K562 (cell line): Measurements from ENCODE around the gene WBP1L. TPM values are rescaled to one million over a fixed set of nuclear protein-coding genes. Genes with fewer than 3 reads are reported as not detected.
A peak's percentile ranks its signal among the peaks of the same experiment; 100 is the strongest.

Source experiments
- ARID4B ChIP-seq: sonication (generic); formaldehyde crosslinking; IDR thresholded peaks from 2 replicates; pipeline ENCODE4 v1.8.0; 2022; ENCODE audit warnings: mild to moderate bottlenecking, missing genetic modification reagents
- CTBP1 ChIP-seq: fragments of 450-650 bp; IDR thresholded peaks from 2 replicates; pipeline ENCODE4 v1.6.1; 2016; ENCODE audit warnings: borderline replicate concordance
- HLTF ChIP-seq: fragments of 450-650 bp; IDR thresholded peaks from 2 replicates; pipeline ENCODE4 v1.6.1; 2016
- LEF1 ChIP-seq: fragments of 450-650 bp; IDR thresholded peaks from 2 replicates; pipeline ENCODE4 v1.6.1; 2016; ENCODE audit warnings: mild to moderate bottlenecking
- MAX ChIP-seq: sonication (generic); formaldehyde crosslinking; IDR thresholded peaks from 2 replicates; pipeline ENCODE4 v1.9.0; 2022; ENCODE audit warnings: mild to moderate bottlenecking, missing genetic modification reagents
- NBN ChIP-seq: fragments of 450-650 bp; IDR thresholded peaks from 2 replicates; pipeline ENCODE4 v1.6.1; 2016; ENCODE audit warnings: low read depth, mild to moderate bottlenecking
- NKRF ChIP-seq: fragments of 450-650 bp; IDR thresholded peaks from 2 replicates; pipeline ENCODE4 v1.6.1; 2016; ENCODE audit warnings: borderline replicate concordance
- SUPT5H ChIP-seq: fragments of 450-650 bp; IDR thresholded peaks from 2 replicates; pipeline ENCODE4 v1.6.1; 2016
- VEZF1 ChIP-seq: fragments of 200-800 bp; sonication (Bioruptor generic); IDR thresholded peaks from 2 replicates; pipeline ENCODE4 v1.6.1; 2017; ENCODE audit warnings: missing genetic modification characterization, missing compliant biosample characterization
- XRCC5 ChIP-seq: fragments of 200-400 bp; formaldehyde crosslinking; IDR thresholded peaks from 2 replicates; pipeline ENCODE4 v1.6.1; 2017; ENCODE audit warnings: low read depth, mild to moderate bottlenecking, low read length
- ZBTB1 ChIP-seq: sonication (generic); formaldehyde crosslinking; IDR thresholded peaks from 2 replicates; pipeline ENCODE4 v1.8.1; 2023; ENCODE audit warnings: missing genetic modification reagents, low read depth, mild to moderate bottlenecking, borderline replicate concordance
- ZNF143 ChIP-seq: sonication (generic); formaldehyde crosslinking; IDR thresholded peaks from 2 replicates; pipeline ENCODE4 v1.9.0; 2022; ENCODE audit warnings: mild to moderate bottlenecking, missing genetic modification reagents
- ZNF263 ChIP-seq: sonication (generic); formaldehyde crosslinking; IDR thresholded peaks from 2 replicates; pipeline ENCODE4 v1.8.0; 2022; ENCODE audit warnings: mild to moderate bottlenecking, missing genetic modification reagents, borderline replicate concordance
- ZNF449 ChIP-seq: fragments of 250-450 bp; sonication (Bioruptor Pico); IDR thresholded peaks from 2 replicates; pipeline ENCODE4 v1.8.0; 2022; ENCODE audit warnings: moderate library complexity, mild to moderate bottlenecking, inconsistent platforms
- polyA plus RNA-seq, 8 experiments: library from polyadenylated mRNA; depleted of rRNA in 4 of 8; stranded (reverse) in 5 of 8; unstranded in 3 of 8; fragments of >200 nt; fragmentation: Nextera tagmentation in 2 of 8; fragmentation: Illumina TruSeq in 1 of 8; extraction: Ambion mirVana in 2 of 8; extraction: Trizol in 1 of 8; gene quantifications; 2 replicates each; pipeline versions ENCODE4 v1.2.1 to v1.2.3, GENCODE V29; 2011 to 2014; ENCODE audit warnings: inconsistent platforms in 1 of 8, missing spikeins in 1 of 8
- total RNA-seq, 7 experiments: library from RNA; depleted of rRNA in 6 of 7; stranded (reverse); fragments of >200 nt in 6 of 7; fragmentation: Illumina TruSeq in 2 of 7; extraction: Trizol in 2 of 7; gene quantifications; 2 replicates each; pipeline versions ENCODE4 v1.2.1 to v1.2.3, GENCODE V29; 2011 to 2021; ENCODE audit warnings: low replicate concordance in 1 of 7

WBP1L gene
- total and polyA plus RNA-seq, 9 of the 15 experiments (the other 6 are each of a cell fraction or from before 2014, with no cell fraction given), result 3.2 to 14.4 (median 11.3) TPM

- TF ChIP-seq NKRF (peak; percentile 98), ZNF143 (CRISPR knock-in tag) (no peak), ZBTB1 (CRISPR knock-in tag) (no peak), ZNF449 (CRISPR knock-in tag) (no peak), NBN (no peak), HLTF (no peak), CTBP1 (peak; percentile 47; the same call in 1 of the 2 replicates), MAX (CRISPR knock-in tag) (peak; percentile 97), LEF1 (no peak), XRCC5 (no peak), ARID4B (CRISPR knock-in tag) (peak; percentile 90), SUPT5H (peak; percentile 64), VEZF1 (CRISPR knock-in tag) (0 out of 2 replicates have a peak, but pooled peaks have one; percentile 27), ZNF263 (no peak)
These were observed 28.9 kb upstream of the WBP1L start, which contains the start of gene SFXN2 (continued) for GRCh38 chr10:102714621-102715455.
